Suprapubic skin (tissue), 4 donors: Measurements from ENCODE around the gene APOL1.

Source experiments
- EP300 ChIP-seq: sonication (generic); formaldehyde crosslinking; IDR thresholded peaks from one replicate; pipeline ENCODE4 v1.6.1; 2017; ENCODE audit warnings: antibody characterized with exemption
- POLR2A ChIP-seq, 2 donors: fragments of 450-650 bp; IDR thresholded peaks; one replicate each; pipeline ENCODE4 v1.6.1; 2017; ENCODE audit warnings: antibody characterized with exemption in 2 of 2, mild to moderate bottlenecking in 2 of 2, moderate library complexity in 2 of 2
- POLR2AphosphoS5 ChIP-seq, 3 donors: sonication (generic); formaldehyde crosslinking; IDR thresholded peaks; one replicate each; pipeline ENCODE4 v1.6.1; 2017; ENCODE audit warnings: antibody characterized with exemption in 3 of 3
- TF ChIP-seq, protein P1 (sequence below), 2 donors: fragments of 200-600 bp in 1 of 2; fragments of 450-650 bp in 1 of 2; sonication (generic) in 1 of 2; IDR thresholded peaks; one replicate each; pipeline ENCODE4 v1.5.1; 2016 to 2019; ENCODE audit warnings: antibody characterized with exemption in 2 of 2, mild to moderate bottlenecking in 1 of 2, moderate library complexity in 1 of 2

DNA sequence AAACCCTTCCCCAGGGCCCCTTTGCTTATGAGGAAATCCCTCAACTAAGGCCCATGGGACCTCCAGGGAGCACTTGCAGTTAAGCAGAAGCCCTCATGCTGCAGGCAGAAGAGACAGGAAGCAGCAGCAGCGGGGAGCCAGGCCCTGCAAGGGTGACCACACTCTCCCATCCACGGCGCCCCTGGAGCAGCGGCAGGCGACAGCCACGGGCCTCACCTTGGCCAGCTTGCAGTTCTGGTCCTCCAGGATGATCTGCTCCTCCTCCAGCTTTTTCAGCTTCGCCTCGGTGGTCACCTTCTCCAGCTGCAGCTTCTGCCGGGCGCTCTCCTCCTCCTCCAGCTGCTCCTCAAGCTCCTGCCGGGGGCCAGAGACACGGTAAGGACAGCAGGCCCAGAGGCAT lies 47.0 kb downstream of the APOL1 start:
- TF ChIP-seq POLR2AphosphoS5 (IDR thresholded peaks at IDR 0.05) (no peak), POLR2A (IDR thresholded peaks at IDR 0.05) (no peak), EP300 (no peak)
- TF ChIP-seq, protein P1, sequence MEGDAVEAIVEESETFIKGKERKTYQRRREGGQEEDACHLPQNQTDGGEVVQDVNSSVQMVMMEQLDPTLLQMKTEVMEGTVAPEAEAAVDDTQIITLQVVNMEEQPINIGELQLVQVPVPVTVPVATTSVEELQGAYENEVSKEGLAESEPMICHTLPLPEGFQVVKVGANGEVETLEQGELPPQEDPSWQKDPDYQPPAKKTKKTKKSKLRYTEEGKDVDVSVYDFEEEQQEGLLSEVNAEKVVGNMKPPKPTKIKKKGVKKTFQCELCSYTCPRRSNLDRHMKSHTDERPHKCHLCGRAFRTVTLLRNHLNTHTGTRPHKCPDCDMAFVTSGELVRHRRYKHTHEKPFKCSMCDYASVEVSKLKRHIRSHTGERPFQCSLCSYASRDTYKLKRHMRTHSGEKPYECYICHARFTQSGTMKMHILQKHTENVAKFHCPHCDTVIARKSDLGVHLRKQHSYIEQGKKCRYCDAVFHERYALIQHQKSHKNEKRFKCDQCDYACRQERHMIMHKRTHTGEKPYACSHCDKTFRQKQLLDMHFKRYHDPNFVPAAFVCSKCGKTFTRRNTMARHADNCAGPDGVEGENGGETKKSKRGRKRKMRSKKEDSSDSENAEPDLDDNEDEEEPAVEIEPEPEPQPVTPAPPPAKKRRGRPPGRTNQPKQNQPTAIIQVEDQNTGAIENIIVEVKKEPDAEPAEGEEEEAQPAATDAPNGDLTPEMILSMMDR (IDR thresholded peaks at IDR 0.05) = no peak
